BJ (cell line): ENCODE data around the gene CFAP161. TPM values are rescaled to one million over a fixed set of nuclear protein-coding genes. Genes with fewer than 3 reads are reported as not detected.

Experiments used
- CTCF ChIA-PET: fragments of 350-600 bp; formaldehyde crosslinking; extraction: SDS; loops from one replicate; lab custom pipeline; 2021; ENCODE audit warnings: antibody characterized with exemption, inconsistent platforms; lab: Yijun Ruan, JAX
- POLR2A ChIA-PET: fragments of 300-600 bp; sonication (Branson Sonifier 250); formaldehyde crosslinking; extraction: SDS; loops from one replicate; lab custom pipeline; 2021; ENCODE audit warnings: antibody characterized with exemption; lab: Charles Lee
- DNase-seq: peaks from one replicate; pipeline ENCODE4 v3.0.0-alpha.2; 2011; ENCODE audit warnings: low read depth
- H3K27me3 ChIP-seq: 2 replicates; pipeline ENCODE4 v1.6.0; 2011; ENCODE audit warnings: low read length; ENCODE audit not compliant: control insufficient read depth, insufficient read depth
- H3K36me3 ChIP-seq: 2 replicates; pipeline ENCODE4 v1.5.1; 2011; ENCODE audit warnings: low read length; ENCODE audit not compliant: control insufficient read depth, insufficient read depth
- H3K4me3 ChIP-seq: 2 replicates; pipeline ENCODE4 v1.5.1; 2011; ENCODE audit warnings: low read depth, mild to moderate bottlenecking, control low read depth, low read length
- CTCF ChIP-seq: IDR thresholded peaks from 2 replicates; pipeline ENCODE4 v1.5.1; 2011; ENCODE audit warnings: low read depth, mild to moderate bottlenecking, control low read depth, inconsistent platforms, low read length, moderate library complexity; ENCODE audit not compliant: insufficient read depth
- polyA plus RNA-seq: library from polyadenylated mRNA; depleted of rRNA; stranded (reverse); fragments of >200 nt; gene quantifications from 2 replicates; pipeline ENCODE4 v1.2.3, GENCODE V29; 2011

The CFAP161 gene
- polyA plus RNA-seq, 1 experiment, result not detected

GRCh38 chr15:81087694-81088093 lies 46.4 kb upstream of the CFAP161 start:
- H3K27me3 ChIP-seq, result no peaks in the 10 kb centered on the region
- DNase-seq, result no peak
- POLR2A ChIA-PET, result no interaction called here
- no peaks in the 10 kb centered on the region for H3K36me3 ChIP-seq
- no peak overlapping the region for H3K4me3 ChIP-seq
- CTCF ChIA-PET, result interaction anchor here (0.6 to 1.0 kb wide), 3 partner anchors 27 to 238 kb away, joined by 3 to 5 read pairs (median 3); no protein-coding TSS in a partner anchor
- no peak for TF ChIP-seq CTCF

- DNase-seq, result no peak
- ChIA-PET POLR2A (no interaction called here), CTCF (interaction anchor here (0.7 to 1.0 kb wide), 2 partner anchors 94 to 177 kb away, joined by 3 read pairs; no protein-coding TSS in a partner anchor)
These were observed 45.5 kb upstream of the CFAP161 start for GRCh38 chr15:81088470-81089013.

GRCh38 chr15:81091889-81092558 lies 42.0 kb upstream of the CFAP161 start:
- POLR2A ChIA-PET, result interaction anchor here (0.6 kb wide), 1 partner anchor 25 kb away, joined by 5 read pairs; no protein-coding TSS in a partner anchor
- CTCF ChIA-PET, result interaction anchor here (0.5 to 2.1 kb wide), 3 partner anchors 14 to 328 kb away, joined by 3 to 16 read pairs (median 6); no protein-coding TSS in a partner anchor
- TF ChIP-seq CTCF, result no peak
- H3K27me3 ChIP-seq, result 0 out of 2 replicates have a peak, but pooled peaks cover 1% of the 10 kb centered on the region
- H3K4me3 ChIP-seq, result no peak overlapping the region
- peak; percentile 93 for DNase-seq
- no peaks in the 10 kb centered on the region for H3K36me3 ChIP-seq

More at GRCh38 chr15:81088470-81089013, 45.5 kb upstream of the CFAP161 start:
- Histone ChIP-seq H3K36me3 (no peaks in the 10 kb centered on the region), H3K4me3 (no peak overlapping the region), H3K27me3 (no peaks in the 10 kb centered on the region)
- TF ChIP-seq CTCF, result no peak

GRCh38 chr15:81092559-81092902 lies 41.5 kb upstream of the CFAP161 start:
- ChIA-PET CTCF (interaction anchor here (0.9 to 2.1 kb wide), 3 partner anchors 14 to 173 kb away, joined by 3 to 16 read pairs (median 6); no protein-coding TSS in a partner anchor), POLR2A (interaction anchor here (0.6 kb wide), 1 partner anchor 25 kb away, joined by 5 read pairs; no protein-coding TSS in a partner anchor)
- DNase-seq, result no peak
- 0 out of 2 replicates have a peak, but pooled peaks cover 1% of the 10 kb centered on the region for H3K27me3 ChIP-seq
- TF ChIP-seq CTCF, result no peak
- no peaks in the 10 kb centered on the region for H3K36me3 ChIP-seq
- no peak overlapping the region for H3K4me3 ChIP-seq

- Histone ChIP-seq H3K4me3 (no peak overlapping the region), H3K27me3 (0 out of 2 replicates have a peak, but pooled peaks cover 1% of the 10 kb centered on the region), H3K36me3 (no peaks in the 10 kb centered on the region)
- POLR2A ChIA-PET, result no interaction called here
- TF ChIP-seq CTCF, result no peak
- CTCF ChIA-PET, result no interaction called here
- DNase-seq, result no peak
These were observed 40.1 kb upstream of the CFAP161 start for GRCh38 chr15:81093961-81094360.
